ENCODE results near the gene PRDM16.
A peak's percentile ranks its signal among the peaks of the same experiment; 100 is the strongest.

PRDM16 gene

DNA sequence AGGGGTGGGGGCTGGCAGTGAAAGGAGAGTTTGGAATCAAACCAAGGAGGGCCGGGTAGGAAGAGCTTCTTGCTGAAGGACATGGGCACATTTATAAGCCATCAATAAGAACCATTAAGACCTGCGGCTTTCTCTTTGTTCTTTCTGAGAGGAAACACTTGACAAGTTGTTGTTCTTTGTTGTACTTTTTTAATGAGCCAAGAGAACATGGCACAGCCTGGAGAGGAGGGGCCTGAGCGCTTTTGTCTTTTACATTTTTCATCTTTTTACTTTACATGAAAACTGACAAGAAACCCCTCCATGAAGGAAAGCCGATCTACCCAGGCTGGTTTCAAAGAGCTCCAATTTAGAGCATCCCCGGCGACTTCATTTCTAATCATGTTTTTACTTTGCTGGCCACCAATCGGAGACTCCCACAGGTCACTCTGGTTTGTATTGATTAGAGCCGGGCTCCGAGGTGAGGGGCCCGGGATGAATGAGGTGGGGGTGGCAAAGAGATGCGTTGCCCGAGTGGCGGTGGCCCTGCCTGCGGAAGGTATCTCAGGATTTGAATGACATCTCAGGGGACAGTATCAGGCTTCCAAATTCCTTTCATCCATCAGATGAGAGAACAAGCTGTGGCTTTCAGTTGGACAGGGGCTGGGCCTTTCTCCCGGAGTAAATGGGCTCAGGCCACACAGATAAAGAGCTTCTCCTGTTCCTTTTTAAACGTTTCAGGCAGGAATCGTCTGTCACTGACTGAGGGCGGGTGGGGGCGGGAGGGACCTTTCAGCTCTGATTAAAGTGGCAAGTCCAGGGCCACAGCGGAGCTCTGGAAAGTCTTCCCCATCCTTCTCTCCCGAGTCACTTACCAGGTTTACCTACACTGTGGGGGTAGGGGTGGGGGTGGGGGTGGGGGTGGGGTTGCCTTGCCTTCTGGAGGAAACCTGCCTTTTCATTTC, 246.7 kb downstream of the PRDM16 start:
- DNase-seq = no peak

DNA sequence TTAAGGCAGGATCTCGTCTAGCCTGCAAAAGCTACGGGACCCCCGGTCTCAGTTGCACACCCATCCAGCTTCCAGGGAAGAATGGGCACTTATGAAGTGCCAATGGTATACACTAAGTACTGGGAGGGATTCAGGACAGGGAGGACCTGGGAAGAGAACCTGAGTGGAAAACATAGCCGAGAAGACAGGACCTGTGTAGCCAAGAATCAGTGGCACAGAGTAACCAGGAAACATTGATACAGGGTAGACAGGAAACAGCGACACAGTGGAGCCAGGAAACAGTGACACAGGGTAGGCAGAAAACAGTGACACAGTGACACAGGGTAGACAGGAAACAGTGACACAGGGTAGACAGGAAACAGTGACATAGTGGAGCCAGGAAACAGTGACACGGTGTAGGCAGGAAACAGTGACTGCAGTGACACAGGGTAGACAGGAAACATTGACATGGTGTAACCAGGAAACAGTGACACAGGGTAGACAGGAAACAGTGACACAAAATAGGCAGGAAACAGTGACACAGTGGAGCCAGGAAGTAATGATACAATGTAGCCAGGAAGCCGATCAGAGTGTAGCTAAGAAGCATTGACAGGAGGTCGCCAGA, 247.4 kb downstream of the PRDM16 start:
- no peak for DNase-seq

DNA sequence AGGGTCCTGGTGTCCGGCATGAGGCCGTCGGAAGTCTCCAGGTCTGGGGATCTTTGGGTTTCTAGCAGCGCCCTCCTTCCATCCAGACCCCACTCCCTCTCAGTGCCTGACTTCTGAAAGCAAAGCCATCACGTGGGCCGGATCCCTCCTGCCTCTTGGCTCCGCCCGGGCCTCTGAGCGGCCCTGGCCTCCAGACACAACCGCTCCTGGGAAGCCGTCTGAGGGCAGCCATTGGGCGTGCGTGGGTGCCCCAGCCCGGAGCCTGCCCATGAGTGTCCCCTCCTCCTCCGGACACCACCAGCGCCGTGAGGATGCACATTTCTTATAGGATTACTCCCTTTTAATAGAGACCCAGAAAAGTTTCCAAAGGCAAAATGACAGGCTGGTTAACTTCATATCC, 248.5 kb downstream of the PRDM16 start:
- no peak for DNase-seq

DNA sequence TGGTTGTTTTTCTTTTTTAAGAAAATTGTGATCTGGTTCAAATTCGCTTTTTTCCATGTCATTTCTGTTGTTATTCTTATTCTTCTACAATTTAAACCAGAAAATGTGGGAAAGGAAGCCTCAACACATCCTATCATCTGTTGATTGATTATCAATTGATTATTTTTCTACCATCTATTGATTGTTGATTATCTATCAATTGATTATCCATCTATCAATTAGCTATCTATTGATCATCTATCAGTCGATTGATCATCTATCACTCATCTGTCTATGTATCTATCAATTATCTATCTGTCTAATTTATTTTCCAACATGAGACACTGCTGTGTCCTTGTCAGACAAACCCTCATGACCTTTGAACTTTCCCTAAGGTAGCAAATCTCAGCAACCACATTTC, 249.3 kb downstream of the PRDM16 start:
- DNase-seq = no peak

DNA sequence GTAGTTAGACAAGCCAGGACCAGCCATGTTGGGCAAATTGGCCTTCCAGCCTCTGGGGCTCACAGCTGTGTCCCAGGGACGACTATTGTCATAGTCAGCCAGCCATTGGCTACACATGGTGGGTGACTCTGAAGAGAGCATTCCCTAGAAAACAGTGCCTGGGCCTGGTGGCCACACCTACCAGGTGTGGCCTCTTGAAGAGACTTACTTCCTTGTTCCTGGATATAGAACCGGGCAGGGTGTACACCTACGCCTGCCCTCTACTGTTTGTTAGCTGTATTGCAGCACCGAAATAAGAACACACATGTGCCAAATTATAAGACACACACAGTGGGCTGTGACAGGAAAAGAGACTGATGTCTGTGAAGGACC, 250.9 kb downstream of the PRDM16 start:
- peak; percentile 45 to 77 for DNase-seq

DNA sequence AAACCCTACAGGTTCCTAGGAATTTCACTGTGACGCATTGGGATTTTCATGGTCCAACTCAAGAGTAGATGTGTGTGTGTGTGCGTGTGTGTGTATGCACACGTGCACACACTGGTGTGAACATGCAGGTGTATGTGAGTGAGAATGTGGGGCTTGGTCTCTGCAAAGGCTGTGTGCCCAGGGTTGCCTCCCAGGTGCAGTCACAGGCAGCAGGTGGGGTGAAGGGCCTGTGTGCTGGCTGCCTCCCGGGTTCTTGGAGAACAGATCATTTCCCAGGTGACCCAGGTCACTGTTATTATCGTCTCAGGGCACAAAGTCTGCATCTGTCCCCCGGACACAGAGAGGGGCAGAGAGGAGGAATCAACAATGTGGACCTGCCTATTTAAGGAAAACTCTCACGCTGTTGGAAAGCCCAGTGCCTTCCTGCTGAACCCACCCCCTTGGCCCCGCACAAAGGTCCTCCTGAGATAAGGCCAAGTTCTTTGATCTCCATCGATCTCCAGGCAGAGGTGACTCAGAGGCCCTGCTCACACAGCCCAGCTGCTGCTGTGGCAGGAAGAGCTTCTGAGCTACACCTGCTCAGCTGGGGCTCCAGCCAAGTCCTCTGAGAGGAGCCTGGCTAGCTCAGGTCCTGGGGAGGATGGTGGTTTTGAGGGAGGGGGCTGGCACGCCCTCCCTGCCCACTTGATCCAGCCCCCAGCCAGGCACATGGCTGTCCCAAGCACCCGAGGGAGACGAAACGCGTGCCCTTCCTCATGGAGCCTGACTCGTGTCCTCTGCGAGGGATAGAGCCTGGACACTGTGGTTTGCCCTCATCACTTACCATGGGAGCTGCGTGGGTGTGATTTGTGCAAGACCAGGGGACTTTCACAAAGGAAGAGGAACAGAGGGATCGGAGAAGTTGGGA, 251.5 kb downstream of the PRDM16 start:
- DNase-seq = no peak

DNA sequence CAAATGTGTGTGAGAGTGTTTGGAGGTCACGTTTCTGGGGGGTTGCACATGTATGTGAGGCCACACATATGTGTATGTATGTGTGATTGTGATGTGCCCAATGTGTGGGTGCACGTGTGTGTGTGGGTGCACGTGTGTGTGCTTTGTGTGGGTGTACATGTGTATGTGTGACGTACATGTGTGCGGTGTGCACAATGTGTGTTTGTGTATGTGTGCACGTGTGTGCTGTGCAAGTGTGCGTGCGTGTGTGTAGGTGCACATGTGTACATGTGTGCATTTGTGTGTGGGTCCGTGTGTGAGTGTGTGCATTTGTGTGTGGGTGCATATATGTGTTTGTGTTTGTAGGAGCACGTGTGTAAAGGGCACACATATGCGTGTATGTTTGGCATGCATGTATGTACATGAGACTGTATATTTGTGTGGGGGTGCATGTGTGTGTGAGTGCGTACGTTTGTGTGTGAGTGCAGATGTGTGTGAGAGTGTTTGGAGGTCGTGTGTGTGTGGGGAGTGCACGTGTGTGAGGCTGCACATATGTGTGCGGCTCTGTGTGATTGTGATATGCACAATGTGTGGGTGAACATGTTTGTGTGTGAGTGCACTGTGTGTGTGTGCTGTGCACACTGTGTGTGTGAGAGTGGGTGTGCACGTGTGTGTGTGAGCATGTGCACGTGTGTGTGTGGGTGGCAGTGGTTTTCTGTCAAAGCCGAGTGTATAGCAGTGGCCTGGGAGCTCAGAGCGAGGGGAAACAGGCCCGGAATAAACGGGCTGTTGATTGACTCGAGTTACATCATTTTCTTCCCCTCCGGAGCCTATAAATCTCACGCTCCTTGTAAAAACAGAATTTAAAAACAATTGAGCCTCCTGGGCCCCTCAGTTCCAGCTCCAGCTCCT, 252.8 kb downstream of the PRDM16 start:
- DNase-seq = no peak

DNA sequence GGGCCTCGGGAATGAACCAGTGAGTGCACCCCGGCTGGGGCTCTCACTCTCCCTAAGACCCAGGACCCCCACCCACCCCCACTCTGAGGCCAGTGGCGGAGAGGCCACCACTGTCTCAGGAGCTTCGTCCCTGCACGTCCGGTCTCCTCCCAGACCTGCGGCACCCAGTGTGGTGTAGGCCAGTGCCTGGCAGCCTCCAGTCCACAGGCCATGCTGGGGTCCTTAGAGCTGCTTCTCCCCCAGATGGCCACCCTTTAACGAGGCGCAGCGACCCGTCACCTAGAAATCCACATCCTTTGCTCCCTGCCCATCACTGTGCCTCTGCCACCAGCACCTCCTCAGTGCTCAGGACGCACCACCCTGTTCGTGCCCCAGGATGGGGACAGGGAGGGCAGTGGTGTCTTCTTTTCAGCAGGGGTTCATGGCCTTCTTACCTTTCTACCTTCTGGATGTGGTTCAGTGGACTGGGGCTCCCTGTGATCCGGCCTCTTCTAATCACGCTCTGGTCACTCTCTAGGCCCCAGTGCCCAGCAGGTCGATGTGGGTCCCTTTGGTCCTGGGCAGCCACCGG, 253.5 kb downstream of the PRDM16 start:
- DNase-seq = no peak

DNA sequence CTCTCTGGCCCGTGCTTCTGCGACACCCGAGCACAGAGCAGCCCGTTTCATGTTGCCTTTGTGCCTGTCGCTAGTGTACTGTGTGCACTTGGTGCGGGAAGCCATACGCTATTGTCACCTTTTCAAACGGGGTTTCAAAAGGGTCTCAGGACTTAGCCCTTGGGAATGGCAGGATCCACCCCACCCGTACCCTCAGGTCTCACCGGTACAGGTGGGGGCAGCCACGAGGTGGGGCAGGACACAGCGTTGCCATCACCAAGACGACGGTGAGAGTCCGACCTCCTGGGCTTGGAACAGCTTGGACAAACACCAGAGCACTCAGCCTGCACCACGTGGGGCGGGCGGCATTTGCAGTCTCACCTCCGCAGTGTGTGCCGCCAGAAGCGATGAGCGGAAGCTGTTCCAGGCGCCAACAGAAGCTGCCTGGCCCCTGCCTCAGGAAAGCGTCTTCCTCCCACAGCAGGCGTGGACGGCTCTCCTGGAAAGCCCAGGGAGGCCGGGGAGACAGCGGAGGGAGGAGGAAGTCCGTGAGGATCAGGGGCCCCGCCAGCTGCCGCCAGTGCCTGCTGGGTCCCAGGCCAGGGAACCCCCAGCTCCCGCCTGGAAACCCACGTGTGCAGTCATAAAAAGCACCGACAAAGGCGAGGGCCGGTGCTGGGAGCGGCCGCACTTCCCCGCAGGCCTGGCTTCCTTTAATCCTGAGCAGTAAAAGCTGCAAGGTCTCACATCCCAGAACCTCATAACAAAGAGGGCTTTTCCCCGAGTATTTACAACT, 254.2 kb downstream of the PRDM16 start:
- DNase-seq = no peak

DNA sequence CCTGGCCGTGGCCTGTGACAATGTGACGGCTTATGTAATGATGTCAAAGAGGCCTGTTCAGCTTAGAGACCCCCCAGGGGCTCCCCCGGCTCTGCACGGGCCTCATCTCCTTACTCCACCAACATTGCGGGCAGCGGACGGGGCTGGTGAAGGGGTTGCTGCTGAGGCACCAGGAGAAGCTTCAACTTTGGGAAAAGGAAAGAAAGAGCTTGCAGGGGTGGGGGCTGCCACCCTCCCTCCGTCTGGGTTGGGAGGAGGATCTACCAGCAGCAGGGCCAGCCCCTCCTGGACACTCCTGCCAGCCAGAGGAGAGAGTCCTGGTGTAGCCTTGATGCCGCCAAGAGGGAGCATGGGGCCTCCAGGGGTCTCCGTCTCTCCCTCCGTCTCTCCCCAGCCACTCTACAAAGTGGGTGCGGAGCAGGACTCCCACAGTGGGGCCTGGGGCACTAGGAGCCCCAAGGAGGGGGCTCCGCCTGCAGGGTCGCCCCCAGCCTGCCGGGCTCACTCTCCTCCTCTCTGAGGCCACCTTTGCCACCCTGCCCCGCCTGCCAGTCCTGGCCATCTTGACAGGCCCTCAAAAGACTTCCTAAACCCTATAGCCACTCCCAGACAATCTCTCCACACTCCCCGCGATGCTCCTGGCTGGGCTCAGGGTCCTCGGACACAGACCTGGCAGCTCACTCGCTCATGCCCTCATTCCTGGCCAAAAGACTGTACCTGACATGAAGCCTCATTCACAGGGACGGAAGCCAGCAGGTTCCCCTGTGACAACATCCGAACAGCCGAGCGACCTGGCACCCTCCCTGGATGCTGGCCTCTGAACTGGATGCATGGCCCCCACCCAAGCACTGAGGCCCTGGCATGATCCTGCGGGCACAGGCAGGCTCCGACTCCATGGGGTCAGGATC, 255.0 kb downstream of the PRDM16 start:
- DNase-seq = no peak

DNA sequence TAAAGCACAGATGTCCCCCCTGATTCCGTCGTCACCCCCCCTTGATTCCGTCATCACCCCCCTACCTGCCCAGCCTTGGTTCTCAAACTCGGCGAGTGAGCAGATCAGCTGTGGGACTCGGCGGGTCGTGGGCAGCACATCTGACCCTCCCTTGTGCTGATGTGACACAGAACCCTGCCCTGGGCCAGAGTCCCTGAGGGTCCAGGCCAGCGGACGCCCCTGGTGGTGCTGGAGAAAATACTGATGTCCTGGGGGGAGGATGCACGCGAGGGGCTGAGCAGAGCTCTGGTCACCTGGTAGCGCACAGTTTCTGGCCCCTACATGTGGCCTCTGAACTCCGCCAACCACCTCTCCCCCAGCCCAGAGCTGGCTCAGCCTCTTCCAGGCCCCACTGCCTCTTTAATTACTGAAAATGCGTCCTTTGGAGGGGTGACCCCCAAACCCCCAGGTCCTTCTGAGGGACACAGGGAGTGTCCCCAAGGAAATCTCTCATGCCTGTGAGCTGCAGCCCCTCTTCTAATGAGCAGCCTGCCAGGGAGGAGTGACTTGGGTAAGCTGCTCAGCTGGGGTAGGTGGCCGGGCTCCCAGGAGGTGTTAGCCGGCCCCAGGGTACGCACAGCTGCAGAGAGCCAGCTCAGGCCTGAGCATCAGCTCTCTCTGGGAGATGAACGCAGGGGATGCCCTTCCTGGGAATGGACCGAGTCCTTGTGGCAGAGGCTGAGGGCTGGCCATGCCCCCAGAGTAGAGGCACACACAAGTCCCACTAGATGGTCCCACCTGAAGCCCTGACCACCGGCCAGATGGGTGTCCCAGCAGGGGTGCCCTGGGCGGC, 255.9 kb downstream of the PRDM16 start:
- DNase-seq = no peak

DNA sequence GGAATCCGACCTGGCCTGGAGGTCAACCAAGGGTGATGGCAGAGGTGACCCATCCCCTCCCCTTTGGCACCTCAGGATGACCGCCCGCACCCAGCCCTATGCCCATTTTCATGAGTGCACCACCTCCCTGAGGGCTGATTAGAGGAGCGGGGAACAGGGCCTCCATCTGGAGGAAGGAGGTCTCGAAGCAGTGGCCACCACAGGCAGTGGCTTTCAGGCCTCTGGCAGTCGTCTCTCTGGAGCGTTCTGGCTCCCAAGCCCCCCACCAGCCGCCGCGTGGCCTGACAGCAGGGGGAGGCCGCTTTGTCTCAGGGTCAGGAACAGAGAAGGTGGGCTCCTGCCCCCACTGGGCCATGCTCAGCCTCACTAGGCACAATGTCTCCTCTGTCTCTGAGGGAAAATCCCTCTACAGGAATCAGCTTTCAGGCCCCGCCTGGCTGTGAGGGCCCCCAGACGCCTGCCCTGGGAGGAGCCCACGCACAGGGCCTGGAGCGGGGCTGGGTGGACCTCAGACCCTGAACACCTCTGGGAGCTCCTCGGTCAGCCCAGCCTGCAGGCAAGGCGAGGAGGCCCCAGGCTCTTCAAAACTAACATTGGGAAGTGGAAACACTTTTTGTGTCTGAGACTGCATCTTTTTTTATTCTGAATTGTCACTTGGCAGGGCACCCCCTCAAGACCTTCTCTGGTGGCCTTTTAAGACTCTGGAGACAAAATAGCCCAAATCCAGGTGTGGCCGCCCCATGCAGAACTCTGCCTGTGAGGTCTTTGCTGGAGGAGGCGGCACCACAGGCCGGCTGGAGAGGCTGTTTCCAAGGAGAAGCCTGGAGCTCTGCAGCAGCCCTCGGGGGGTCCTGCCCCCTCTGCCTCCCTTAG, 257.7 kb downstream of the PRDM16 start:
- DNase-seq = no peak

DNA sequence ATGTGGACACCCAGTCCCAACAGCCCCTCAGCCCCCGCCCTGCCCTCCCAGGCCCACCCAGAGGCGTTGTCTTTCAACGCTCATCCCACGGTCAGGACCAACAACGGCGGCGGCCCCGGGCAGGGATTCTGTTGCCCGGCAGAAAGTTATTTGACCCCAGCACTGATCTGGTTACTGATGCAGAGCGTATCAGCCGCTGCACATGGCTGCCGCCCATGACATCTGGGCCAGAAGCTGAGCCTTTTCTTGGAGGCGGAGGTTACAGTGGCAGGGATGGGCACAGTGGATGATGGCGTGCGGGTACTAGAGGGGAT, 258.3 kb downstream of the PRDM16 start:
- DNase-seq = no peak

DNA sequence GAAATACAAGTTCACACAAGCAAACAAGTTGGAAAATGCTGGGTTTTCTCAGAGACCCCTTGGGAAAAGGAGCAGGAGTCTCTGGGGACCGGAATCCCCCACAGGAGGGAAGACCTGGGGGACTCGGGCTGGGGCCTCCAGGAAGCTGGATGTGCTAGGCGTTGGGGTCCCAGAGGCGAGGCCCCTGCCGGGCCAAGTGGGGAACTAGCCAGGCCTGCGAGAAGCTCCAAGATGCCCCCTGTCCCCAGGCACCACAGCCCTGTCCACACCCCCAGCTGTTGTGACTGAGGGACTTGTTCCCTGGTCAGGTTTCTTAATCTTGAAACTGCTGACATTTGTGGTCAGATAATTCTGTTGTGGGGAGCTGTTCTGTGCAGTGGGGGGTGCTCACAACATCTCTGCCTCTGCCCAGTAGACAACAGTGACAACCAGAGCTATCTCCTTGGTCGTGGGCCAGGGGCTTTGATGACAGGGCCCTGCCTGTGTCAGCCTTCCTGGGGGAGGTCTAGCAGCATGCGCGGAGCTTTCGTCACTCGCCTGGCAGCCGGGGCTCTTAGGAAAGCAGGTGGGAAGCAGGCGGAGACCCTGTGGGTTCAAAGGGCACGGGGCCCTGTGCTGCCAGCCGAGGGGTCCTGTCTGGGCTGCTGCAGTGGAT, 259.1 kb downstream of the PRDM16 start:
- no peak for DNase-seq

DNA sequence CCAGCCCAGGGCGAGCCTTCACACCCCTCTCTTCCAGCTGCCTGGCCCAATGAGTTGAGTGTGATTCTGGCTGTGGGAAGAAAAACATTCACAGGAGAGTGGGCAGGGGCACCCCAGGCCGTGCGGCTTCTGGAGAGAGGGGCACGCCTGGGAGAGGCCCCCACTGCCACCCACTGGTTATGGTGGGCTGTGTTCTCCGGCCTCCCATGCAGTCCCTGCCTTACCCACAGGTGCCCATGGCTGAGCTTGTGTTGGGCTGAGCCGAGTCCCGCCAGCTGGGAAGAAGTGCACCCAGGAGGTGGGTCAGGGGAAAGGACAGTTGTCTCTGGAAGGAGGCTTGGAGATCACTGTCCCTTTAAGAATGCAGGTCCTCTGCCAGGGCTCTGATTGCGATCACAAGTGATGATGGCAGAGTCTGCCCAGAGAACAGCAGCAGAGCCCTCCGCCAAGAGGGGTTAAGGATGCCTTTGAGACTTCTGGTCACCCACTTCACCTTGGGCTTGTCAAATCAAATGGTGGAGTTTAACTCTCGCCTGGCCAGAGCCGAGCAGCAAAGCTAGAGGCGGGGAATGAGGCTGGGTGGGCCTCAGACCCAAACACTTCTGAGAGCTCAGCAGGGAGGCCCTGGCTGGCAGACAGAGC, 260.8 kb downstream of the PRDM16 start:
- no peak for DNase-seq

DNA sequence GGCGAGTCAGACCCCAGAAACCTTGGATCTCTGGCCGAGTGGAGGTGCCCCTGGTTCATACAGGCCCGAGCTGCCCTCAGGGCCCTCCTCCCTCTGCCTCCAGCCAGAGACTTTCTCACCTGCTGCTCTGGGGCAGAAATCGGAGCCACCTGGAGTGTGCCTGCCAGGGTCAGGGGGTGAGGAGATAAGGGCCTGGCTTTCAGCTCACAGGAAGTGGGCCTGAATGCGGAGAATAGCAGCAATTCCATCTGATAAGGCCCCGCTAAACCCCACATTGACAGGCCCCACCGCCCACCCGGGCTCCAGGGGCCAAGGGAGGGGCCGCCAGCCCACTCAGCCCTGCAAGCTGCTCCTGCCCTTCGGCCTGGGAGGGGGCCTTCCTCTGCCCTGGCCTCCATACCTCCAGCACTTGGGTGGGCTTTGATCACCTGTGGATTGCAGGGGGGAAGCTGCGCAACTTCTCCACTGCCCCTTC, 261.8 kb downstream of the PRDM16 start:
- DNase-seq = no peak

DNA sequence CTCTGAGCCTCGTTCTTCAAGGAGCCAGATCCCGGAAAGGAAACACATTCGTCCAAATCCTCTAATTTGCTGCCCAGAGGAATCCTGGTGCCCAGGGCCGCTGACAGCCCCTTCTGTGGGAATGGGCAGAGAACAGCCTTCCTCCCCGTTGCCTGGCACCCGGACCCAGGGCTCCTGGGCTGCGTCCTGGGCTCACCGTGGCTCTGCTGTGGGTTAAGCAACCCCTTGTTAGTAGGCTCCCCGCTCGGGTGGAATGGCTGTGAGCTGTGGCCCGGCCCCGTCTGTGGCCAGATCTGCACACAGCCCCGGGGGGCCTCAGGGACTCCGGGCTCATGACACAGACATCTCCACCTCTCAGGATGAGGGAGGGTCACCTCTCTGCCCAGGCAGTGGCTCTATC, 262.6 kb downstream of the PRDM16 start:
- DNase-seq = no peak
